A204.1 (cell line): ENCODE measurements around the gene PTPA.

Source experiments
- FAIRE-seq: peaks from 2 replicates; lab custom pipeline; 2012; peaks lifted over from hg19 to GRCh38; lab: Jason Lieb, UNC

Gene PTPA

GRCh38 chr9:129110740-129111527, at the start of gene PTPA, which contains the start of gene CRAT:
PTPA (plus strand) TSS chr9:129111415; CDS start chr9:129111601, 186 bp downstream.
CRAT (minus strand) TSS chr9:129110793; CDS start chr9:129110509, 284 bp downstream.
- FAIRE-seq = no peak

- no peak for FAIRE-seq
Measured at GRCh38 chr9:129063061-129063460, 48.2 kb upstream of the PTPA start.

GRCh38 chr9:129064499-129064908, 46.7 kb upstream of the PTPA start:
- FAIRE-seq = no peak

GRCh38 chr9:129068110-129068509, 43.1 kb upstream of the PTPA start:
- FAIRE-seq = no peak

GRCh38 chr9:129068990-129069861, 42.0 kb upstream of the PTPA start:
- FAIRE-seq = no peak

GRCh38 chr9:129069862-129070641, 41.2 kb upstream of the PTPA start:
- FAIRE-seq = no peak

- no peak for FAIRE-seq
Measured at GRCh38 chr9:129070696-129071525, 40.3 kb upstream of the PTPA start.

GRCh38 chr9:129071526-129072126, 39.6 kb upstream of the PTPA start:
- no peak for FAIRE-seq

GRCh38 chr9:129072171-129072570, 39.0 kb upstream of the PTPA start:
- no peak for FAIRE-seq

GRCh38 chr9:129073404-129073803, 37.8 kb upstream of the PTPA start:
- FAIRE-seq = no peak

GRCh38 chr9:129074106-129074505, 37.1 kb upstream of the PTPA start:
- no peak for FAIRE-seq

GRCh38 chr9:129075996-129076639, 35.1 kb upstream of the PTPA start:
- no peak for FAIRE-seq

GRCh38 chr9:129076640-129077037, 34.6 kb upstream of the PTPA start:
- FAIRE-seq = no peak

- FAIRE-seq = no peak
Measured at GRCh38 chr9:129077236-129077635, 34.0 kb upstream of the PTPA start.

GRCh38 chr9:129078691-129079503, 32.3 kb upstream of the PTPA start:
- no peak for FAIRE-seq

GRCh38 chr9:129079829-129080228, 31.4 kb upstream of the PTPA start:
- no peak for FAIRE-seq

- no peak for FAIRE-seq
Measured at GRCh38 chr9:129080298-129080600, 31.0 kb upstream of the PTPA start.

- peak; percentile 97 for FAIRE-seq
Measured at GRCh38 chr9:129080601-129081387, 30.4 kb upstream of the PTPA start, which contains the start of gene DOLPP1. DOLPP1 (plus strand) TSS chr9:129081111; CDS start chr9:129081132, 21 bp downstream.

- FAIRE-seq = no peak
Measured at GRCh38 chr9:129081388-129081904, 29.8 kb upstream of the PTPA start.
